K562 (cell line): ENCODE data around the gene SYTL5.

Experiments
- BRD4 ChIP-seq: fragments of 200-600 bp; sonication (generic); IDR thresholded peaks from 2 replicates; pipeline ENCODE4 v1.6.1; 2017; ENCODE audit warnings: inconsistent platforms
- CXXC5 ChIP-seq: fragments of 250-450 bp; sonication (Bioruptor Pico); IDR thresholded peaks from 2 replicates; pipeline ENCODE4 v1.8.0; 2022; ENCODE audit warnings: inconsistent platforms, mild to moderate bottlenecking, moderate library complexity
- HCFC1 ChIP-seq: IDR thresholded peaks from 2 replicates; pipeline ENCODE4 v1.6.1; 2012; ENCODE audit warnings: low read depth, low read length, improper control_type of control experiment
- POLR2A ChIP-seq: fragments of 450-650 bp; conservative IDR thresholded peaks from 2 replicates; pipeline ENCODE4 v1.6.1; 2016
- SMARCB1 ChIP-seq: IDR thresholded peaks from 2 replicates; pipeline ENCODE4 v1.6.1; 2011; ENCODE audit warnings: improper control_type of control experiment, low read depth; ENCODE audit not compliant: insufficient read length
- TARDBP ChIP-seq: fragments of 450-650 bp; IDR thresholded peaks from 2 replicates; pipeline ENCODE4 v1.6.1; 2016
- TCF7L2 ChIP-seq: fragments of 150-350 bp; IDR thresholded peaks from 2 replicates; pipeline ENCODE4 v1.6.1; 2016; ENCODE audit warnings: low read depth, mild to moderate bottlenecking, low read length, moderate library complexity
- TEAD4 ChIP-seq, 2 experiments: sonication (generic) in 1 of 2; formaldehyde crosslinking in 1 of 2; IDR thresholded peaks; 2 replicates each; pipeline versions ENCODE4 v1.6.1 to v1.8.0; 2012 to 2022; ENCODE audit warnings: borderline replicate concordance in 1 of 2, inconsistent platforms in 1 of 2, low read length in 1 of 2, mild to moderate bottlenecking in 1 of 2, missing genetic modification reagents in 1 of 2
- TF ChIP-seq, protein P1 (sequence below): conservative IDR thresholded peaks from 2 replicates; pipeline ENCODE4 v1.6.1; 2011; ENCODE audit warnings: low read depth, mild to moderate bottlenecking, low read length; ENCODE audit not compliant: control insufficient read depth
- TF ChIP-seq, protein P2 (sequence below): fragments of 450-650 bp; IDR thresholded peaks from 2 replicates; pipeline ENCODE4 v1.6.1; 2014; ENCODE audit warnings: low read depth, mild to moderate bottlenecking, moderate library complexity, borderline replicate concordance
- TF ChIP-seq, protein P3 (sequence below), 2 experiments: IDR thresholded peaks; 2 replicates each; pipeline ENCODE4 v1.6.1; 2011; ENCODE audit warnings: borderline replicate concordance in 1 of 2, control low read depth in 1 of 2, low read depth in 1 of 2, low read length in 1 of 2, mild to moderate bottlenecking in 1 of 2, mixed read lengths in 1 of 2, moderate library complexity in 1 of 2; ENCODE audit not compliant: insufficient read depth in 1 of 2, insufficient read length in 1 of 2, poor library complexity in 1 of 2, severe bottlenecking in 1 of 2; ENCODE audit errors: extremely low read depth in 1 of 2
- TF ChIP-seq, protein P4 (sequence below): fragments of 250-450 bp; sonication (Bioruptor Pico); IDR thresholded peaks from 2 replicates; pipeline ENCODE4 v1.5.0; 2021
- TF ChIP-seq, protein P5 (sequence below), 3 experiments: IDR thresholded peaks in 2 of 3; conservative IDR thresholded peaks in 1 of 3; 2 replicates each; pipeline ENCODE4 v1.5.1; 2011 to 2012; ENCODE audit warnings: low read length in 3 of 3, mild to moderate bottlenecking in 3 of 3, control low read depth in 2 of 3, improper control_type of control experiment in 1 of 3, inconsistent platforms in 1 of 3, low read depth in 1 of 3, mixed read lengths in 1 of 3, moderate library complexity in 1 of 3; ENCODE audit not compliant: insufficient read depth in 2 of 3

DNA sequence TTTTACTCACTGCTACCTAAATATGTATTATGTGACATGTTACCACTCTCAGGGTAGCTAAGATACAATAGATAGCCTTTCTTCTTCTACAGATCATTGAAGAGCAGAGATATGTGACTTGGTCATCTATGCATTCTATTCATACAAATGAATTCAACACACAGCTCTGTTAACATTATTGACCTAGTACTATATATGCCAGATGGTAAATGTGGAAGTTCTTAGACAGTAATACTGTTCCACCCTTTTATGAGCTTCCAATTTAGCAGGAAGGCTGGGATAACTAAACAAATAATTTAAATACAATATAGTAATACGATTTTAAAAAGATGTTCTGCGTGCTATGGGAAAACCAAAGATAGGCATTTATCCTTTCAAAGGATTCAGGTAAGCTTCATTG is 76.0 kb downstream of the SYTL5 start:
- TF ChIP-seq BRD4, result no peak
- no peak for TF ChIP-seq TEAD4 (IDR thresholded peaks at IDR 0.05; ENCODE audit: low read length)
- TF ChIP-seq TEAD4 (CRISPR knock-in tag; IDR thresholded peaks at IDR 0.05; ENCODE audit: borderline replicate concordance), result no peak
- TF ChIP-seq CXXC5, result no peak
- TF ChIP-seq SMARCB1, result no peak
- TF ChIP-seq, protein P1, sequence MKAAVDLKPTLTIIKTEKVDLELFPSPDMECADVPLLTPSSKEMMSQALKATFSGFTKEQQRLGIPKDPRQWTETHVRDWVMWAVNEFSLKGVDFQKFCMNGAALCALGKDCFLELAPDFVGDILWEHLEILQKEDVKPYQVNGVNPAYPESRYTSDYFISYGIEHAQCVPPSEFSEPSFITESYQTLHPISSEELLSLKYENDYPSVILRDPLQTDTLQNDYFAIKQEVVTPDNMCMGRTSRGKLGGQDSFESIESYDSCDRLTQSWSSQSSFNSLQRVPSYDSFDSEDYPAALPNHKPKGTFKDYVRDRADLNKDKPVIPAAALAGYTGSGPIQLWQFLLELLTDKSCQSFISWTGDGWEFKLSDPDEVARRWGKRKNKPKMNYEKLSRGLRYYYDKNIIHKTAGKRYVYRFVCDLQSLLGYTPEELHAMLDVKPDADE, result no peak
- TF ChIP-seq, protein P2, sequence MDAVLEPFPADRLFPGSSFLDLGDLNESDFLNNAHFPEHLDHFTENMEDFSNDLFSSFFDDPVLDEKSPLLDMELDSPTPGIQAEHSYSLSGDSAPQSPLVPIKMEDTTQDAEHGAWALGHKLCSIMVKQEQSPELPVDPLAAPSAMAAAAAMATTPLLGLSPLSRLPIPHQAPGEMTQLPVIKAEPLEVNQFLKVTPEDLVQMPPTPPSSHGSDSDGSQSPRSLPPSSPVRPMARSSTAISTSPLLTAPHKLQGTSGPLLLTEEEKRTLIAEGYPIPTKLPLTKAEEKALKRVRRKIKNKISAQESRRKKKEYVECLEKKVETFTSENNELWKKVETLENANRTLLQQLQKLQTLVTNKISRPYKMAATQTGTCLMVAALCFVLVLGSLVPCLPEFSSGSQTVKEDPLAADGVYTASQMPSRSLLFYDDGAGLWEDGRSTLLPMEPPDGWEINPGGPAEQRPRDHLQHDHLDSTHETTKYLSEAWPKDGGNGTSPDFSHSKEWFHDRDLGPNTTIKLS, result no peak
- no peak for TF ChIP-seq POLR2A
- TF ChIP-seq, protein P3, sequence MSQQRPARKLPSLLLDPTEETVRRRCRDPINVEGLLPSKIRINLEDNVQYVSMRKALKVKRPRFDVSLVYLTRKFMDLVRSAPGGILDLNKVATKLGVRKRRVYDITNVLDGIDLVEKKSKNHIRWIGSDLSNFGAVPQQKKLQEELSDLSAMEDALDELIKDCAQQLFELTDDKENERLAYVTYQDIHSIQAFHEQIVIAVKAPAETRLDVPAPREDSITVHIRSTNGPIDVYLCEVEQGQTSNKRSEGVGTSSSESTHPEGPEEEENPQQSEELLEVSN (IDR thresholded peaks at IDR 0.05; ENCODE audit: borderline replicate concordance in 1 of 2, extremely low read depth in 1 of 2, insufficient read depth in 1 of 2, insufficient read length in 1 of 2, low read depth in 1 of 2, low read length in 1 of 2, poor library complexity in 1 of 2, severe bottlenecking in 1 of 2), result no peak
- TF ChIP-seq HCFC1, result no peak
- TF ChIP-seq, protein P4, sequence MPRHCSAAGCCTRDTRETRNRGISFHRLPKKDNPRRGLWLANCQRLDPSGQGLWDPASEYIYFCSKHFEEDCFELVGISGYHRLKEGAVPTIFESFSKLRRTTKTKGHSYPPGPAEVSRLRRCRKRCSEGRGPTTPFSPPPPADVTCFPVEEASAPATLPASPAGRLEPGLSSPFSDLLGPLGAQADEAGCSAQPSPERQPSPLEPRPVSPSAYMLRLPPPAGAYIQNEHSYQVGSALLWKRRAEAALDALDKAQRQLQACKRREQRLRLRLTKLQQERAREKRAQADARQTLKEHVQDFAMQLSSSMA, result no peak
- no peak for TF ChIP-seq TARDBP
- TF ChIP-seq TCF7L2, result no peak
- TF ChIP-seq, protein P5, sequence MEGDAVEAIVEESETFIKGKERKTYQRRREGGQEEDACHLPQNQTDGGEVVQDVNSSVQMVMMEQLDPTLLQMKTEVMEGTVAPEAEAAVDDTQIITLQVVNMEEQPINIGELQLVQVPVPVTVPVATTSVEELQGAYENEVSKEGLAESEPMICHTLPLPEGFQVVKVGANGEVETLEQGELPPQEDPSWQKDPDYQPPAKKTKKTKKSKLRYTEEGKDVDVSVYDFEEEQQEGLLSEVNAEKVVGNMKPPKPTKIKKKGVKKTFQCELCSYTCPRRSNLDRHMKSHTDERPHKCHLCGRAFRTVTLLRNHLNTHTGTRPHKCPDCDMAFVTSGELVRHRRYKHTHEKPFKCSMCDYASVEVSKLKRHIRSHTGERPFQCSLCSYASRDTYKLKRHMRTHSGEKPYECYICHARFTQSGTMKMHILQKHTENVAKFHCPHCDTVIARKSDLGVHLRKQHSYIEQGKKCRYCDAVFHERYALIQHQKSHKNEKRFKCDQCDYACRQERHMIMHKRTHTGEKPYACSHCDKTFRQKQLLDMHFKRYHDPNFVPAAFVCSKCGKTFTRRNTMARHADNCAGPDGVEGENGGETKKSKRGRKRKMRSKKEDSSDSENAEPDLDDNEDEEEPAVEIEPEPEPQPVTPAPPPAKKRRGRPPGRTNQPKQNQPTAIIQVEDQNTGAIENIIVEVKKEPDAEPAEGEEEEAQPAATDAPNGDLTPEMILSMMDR (IDR thresholded peaks at IDR 0.05 in 2 of 3, conservative IDR thresholded peaks at IDR 0.05 in 1 of 3; ENCODE audit: insufficient read depth in 2 of 3, low read depth in 1 of 3, low read length in 3 of 3), result no peak
